HG02943 (cell line): ENCODE data around the gene CRABP1.

Experiments used
- ATAC-seq: cut with Tn5 transposase; IDR thresholded peaks from one replicate; pipeline ENCODE4 v1.9.1; 2021; ENCODE audit warnings: mild to moderate bottlenecking, low read depth, moderate library complexity; ENCODE audit not compliant: unreplicated experiment

The CRABP1 gene

GRCh38 chr15:78340231-78341056 lies at the start of gene CRABP1:
Gene CRABP1 (plus strand): TSS chr15:78340353. CDS start chr15:78340429, 76 bp downstream.
- ATAC-seq: no peak

- ATAC-seq: no peak
Measured at GRCh38 chr15:78291052-78291451, 49.1 kb upstream of the CRABP1 start.

- no peak for ATAC-seq
Measured at GRCh38 chr15:78291698-78292097, 48.5 kb upstream of the CRABP1 start.

GRCh38 chr15:78292219-78292618 lies 47.9 kb upstream of the CRABP1 start:
- ATAC-seq: no peak

GRCh38 chr15:78299101-78299930 lies 40.8 kb upstream of the CRABP1 start, which contains the start of gene SKIC8:
Gene SKIC8 (minus strand): TSS chr15:78299609. CDS start chr15:78295686, 3,923 bp downstream.
- ATAC-seq: peak; percentile 68

- ATAC-seq: no peak
Measured at GRCh38 chr15:78301326-78301725, 38.8 kb upstream of the CRABP1 start.

GRCh38 chr15:78301828-78302227 lies 38.3 kb upstream of the CRABP1 start:
- no peak for ATAC-seq

- no peak for ATAC-seq
Measured at GRCh38 chr15:78302579-78303312, 37.4 kb upstream of the CRABP1 start.

GRCh38 chr15:78304216-78305066 lies 35.7 kb upstream of the CRABP1 start:
- no peak for ATAC-seq

- ATAC-seq: no peak
Measured at GRCh38 chr15:78306176-78306774, 33.9 kb upstream of the CRABP1 start.

- ATAC-seq: no peak
Measured at GRCh38 chr15:78307976-78308375, 32.2 kb upstream of the CRABP1 start.

GRCh38 chr15:78308422-78309032 lies 31.6 kb upstream of the CRABP1 start:
- no peak for ATAC-seq

GRCh38 chr15:78311292-78311691 lies 28.9 kb upstream of the CRABP1 start:
- ATAC-seq: no peak

GRCh38 chr15:78312536-78312935 lies 27.6 kb upstream of the CRABP1 start:
- no peak for ATAC-seq

- ATAC-seq: no peak
Measured at GRCh38 chr15:78312957-78313356, 27.2 kb upstream of the CRABP1 start.

- ATAC-seq: no peak
Measured at GRCh38 chr15:78313383-78313782, 26.8 kb upstream of the CRABP1 start.

- ATAC-seq: no peak
Measured at GRCh38 chr15:78314181-78314581, 26.0 kb upstream of the CRABP1 start.

- ATAC-seq: no peak
Measured at GRCh38 chr15:78315686-78316282, 24.4 kb upstream of the CRABP1 start.
